BLaER1 (cell line): Measurements from ENCODE around the gene C12orf57.

Experiments used
- H3K27ac ChIP-seq: shearing (Covaris generic); formaldehyde crosslinking; 2 replicates; pipeline ENCODE4 v1.8.1; 2022
- H3K27me3 ChIP-seq: shearing (Covaris generic); formaldehyde crosslinking; 2 replicates; pipeline ENCODE4 v1.8.1; 2022
- H3K36me3 ChIP-seq: shearing (Covaris generic); formaldehyde crosslinking; 2 replicates; pipeline ENCODE4 v1.8.1; 2022
- H3K4me1 ChIP-seq: shearing (Covaris generic); formaldehyde crosslinking; 2 replicates; pipeline ENCODE4 v1.8.1; 2022
- H3K4me2 ChIP-seq: shearing (Covaris generic); formaldehyde crosslinking; 2 replicates; pipeline ENCODE4 v1.8.1; 2022
- H3K4me3 ChIP-seq: shearing (Covaris generic); formaldehyde crosslinking; 2 replicates; pipeline ENCODE4 v1.8.1; 2022
- H3K9ac ChIP-seq: shearing (Covaris generic); formaldehyde crosslinking; 2 replicates; pipeline ENCODE4 v1.8.1; 2022
- H3K9me3 ChIP-seq: shearing (Covaris generic); formaldehyde crosslinking; 2 replicates; pipeline ENCODE4 v1.8.1; 2022
- H4K20me1 ChIP-seq: shearing (Covaris generic); formaldehyde crosslinking; 2 replicates; pipeline ENCODE4 v1.8.1; 2022
- Cebpa-rat ChIP-seq: shearing (Covaris generic); IDR thresholded peaks from 2 replicates; pipeline ENCODE4 v1.8.1; 2022

The C12orf57 gene

GRCh38 chr12:6950811-6951540 is 7.2 kb downstream of the C12orf57 start, which contains the start of gene PTPN6:
PTPN6 (plus strand) TSS chr12:6951356; CDS start chr12:6951513, 157 bp downstream.
- peak within 1 kb of the TSS; percentile 91 for H3K4me2 ChIP-seq
- H3K9ac ChIP-seq, result peak within 1 kb of the TSS; percentile 93
- H3K27me3 ChIP-seq, result no peaks in the 10 kb centered on the region
- peaks cover 17% of the 10 kb centered on the region for H3K36me3 ChIP-seq
- TF ChIP-seq Cebpa-rat, result no peak
- no peaks in the 10 kb centered on the region for H3K9me3 ChIP-seq
- H3K4me3 ChIP-seq, result peak within 1 kb of the TSS; percentile 91
- peak within 1 kb of the TSS; percentile 91 for H3K27ac ChIP-seq
- no peaks in the 10 kb centered on the region for H4K20me1 ChIP-seq
- H3K4me1 ChIP-seq, result peaks cover 85% of the 10 kb centered on the region

GRCh38 chr12:6951551-6952120 is 7.8 kb downstream of the C12orf57 start:
- Histone ChIP-seq H3K27ac (peak overlapping the region; percentile 91), H3K4me1 (peaks cover 85% of the 10 kb centered on the region), H3K9me3 (no peaks in the 10 kb centered on the region), H4K20me1 (no peaks in the 10 kb centered on the region), H3K9ac (peak overlapping the region; percentile 93), H3K4me3 (peak overlapping the region; percentile 91), H3K4me2 (peak overlapping the region; percentile 91), H3K36me3 (peaks cover 23% of the 10 kb centered on the region), H3K27me3 (no peaks in the 10 kb centered on the region)
- TF ChIP-seq Cebpa-rat, result no peak

- Histone ChIP-seq H3K4me3 (peak overlapping the region; percentile 91), H3K4me1 (peaks cover 85% of the 10 kb centered on the region), H3K36me3 (peaks cover 30% of the 10 kb centered on the region), H3K9ac (peak overlapping the region; percentile 93), H3K27me3 (no peaks in the 10 kb centered on the region), H3K4me2 (peak overlapping the region; percentile 91), H3K27ac (peak overlapping the region; percentile 91), H3K9me3 (no peaks in the 10 kb centered on the region), H4K20me1 (no peaks in the 10 kb centered on the region)
- no peak for TF ChIP-seq Cebpa-rat
Observed at GRCh38 chr12:6952121-6952862, 8.5 kb downstream of the C12orf57 start.

GRCh38 chr12:6952863-6953441 is 9.1 kb downstream of the C12orf57 start:
- Histone ChIP-seq H3K4me2 (peak overlapping the region; percentile 91), H3K4me3 (peak overlapping the region; percentile 91), H3K4me1 (peaks cover 85% of the 10 kb centered on the region)

GRCh38 chr12:6953442-6954315 is 9.9 kb downstream of the C12orf57 start:
- Histone ChIP-seq H3K9me3 (no peaks in the 10 kb centered on the region), H3K4me3 (peak overlapping the region; percentile 91), H3K36me3 (peaks cover 42% of the 10 kb centered on the region), H3K9ac (peak overlapping the region; percentile 93), H3K27ac (peak overlapping the region; percentile 91), H3K4me2 (peak overlapping the region; percentile 91), H3K27me3 (no peaks in the 10 kb centered on the region), H3K4me1 (peaks cover 85% of the 10 kb centered on the region), H4K20me1 (no peaks in the 10 kb centered on the region)
- TF ChIP-seq Cebpa-rat, result no peak

More at GRCh38 chr12:6952863-6953441, 9.1 kb downstream of the C12orf57 start:
- H3K27me3 ChIP-seq, result no peaks in the 10 kb centered on the region
- TF ChIP-seq Cebpa-rat, result no peak
- peak overlapping the region; percentile 91 for H3K27ac ChIP-seq
- no peaks in the 10 kb centered on the region for H3K9me3 ChIP-seq
- H3K36me3 ChIP-seq, result peaks cover 35% of the 10 kb centered on the region
- H3K9ac ChIP-seq, result peak overlapping the region; percentile 93
- H4K20me1 ChIP-seq, result no peaks in the 10 kb centered on the region

GRCh38 chr12:6954316-6955107 is 10.7 kb downstream of the C12orf57 start:
- Histone ChIP-seq H3K9ac (peak overlapping the region; percentile 93), H3K9me3 (no peaks in the 10 kb centered on the region), H3K27me3 (no peaks in the 10 kb centered on the region), H3K27ac (peak overlapping the region; percentile 91), H3K36me3 (peaks cover 42% of the 10 kb centered on the region), H3K4me1 (peaks cover 83% of the 10 kb centered on the region), H3K4me2 (peak overlapping the region; percentile 91), H3K4me3 (peak overlapping the region; percentile 91), H4K20me1 (no peaks in the 10 kb centered on the region)
- TF ChIP-seq Cebpa-rat, result no peak

- no peak for TF ChIP-seq Cebpa-rat
- Histone ChIP-seq H4K20me1 (no peaks in the 10 kb centered on the region), H3K27ac (peak overlapping the region; percentile 91), H3K4me3 (peak overlapping the region; percentile 91), H3K36me3 (peaks cover 46% of the 10 kb centered on the region), H3K9me3 (no peaks in the 10 kb centered on the region), H3K9ac (peak overlapping the region; percentile 93), H3K4me2 (peak overlapping the region; percentile 91), H3K27me3 (no peaks in the 10 kb centered on the region), H3K4me1 (peaks cover 83% of the 10 kb centered on the region)
Observed at GRCh38 chr12:6955108-6956020, 11.5 kb downstream of the C12orf57 start.
